SH-SY5Y (cell line): Measurements from ENCODE around the gene KRT38.

Source experiments
- GATA2 ChIP-seq: IDR thresholded peaks from 2 replicates; pipeline ENCODE4 v1.6.1; 2011; ENCODE audit warnings: mild to moderate bottlenecking, low read depth, low read length
- GATA3 ChIP-seq: IDR thresholded peaks from 2 replicates; pipeline ENCODE4 v1.6.1; 2011; ENCODE audit warnings: low read depth, mild to moderate bottlenecking, low read length, moderate library complexity

GRCh38 chr17:41483991-41484826 lies 43.4 kb upstream of the KRT38 start:
- TF ChIP-seq GATA2 (no peak), GATA3 (no peak)
